HCT116 (cell line): ENCODE measurements around the gene ARHGEF10L. TPM values are rescaled to one million over a fixed set of nuclear protein-coding genes. Genes with fewer than 3 reads are reported as not detected.

Experiments used
- ATAC-seq: fragments of 200-7000 bp; cut with Tn5 transposase; 2 replicates; pipeline ENCODE4 v1.9.1; 2020; ENCODE audit warnings: mild to moderate bottlenecking, moderate library complexity
- BruUV-seq: library from RNA; stranded (reverse); fragments of 400-500 nt; replicated peaks from 2 replicates; lab custom pipeline; 2021; lab: Mats Ljungman, UMichigan
- CTCF ChIA-PET: fragments of 300-600 bp; sonication (Branson Sonifier 250); formaldehyde crosslinking; loops from one replicate; lab custom pipeline; 2021; ENCODE audit warnings: antibody characterized with exemption; lab: Charles Lee
- POLR2A ChIA-PET: fragments of 300-600, 350-600 bp; sonication (Branson Sonifier 250); formaldehyde crosslinking; loops from one replicate; lab custom pipeline; 2021; ENCODE audit warnings: antibody characterized with exemption; lab: Charles Lee
- RAD21 ChIA-PET, 2 experiments: fragments of 300-600 bp; sonication (Branson Sonifier 250); formaldehyde crosslinking; loops; one replicate each; lab custom pipeline; 2023; ENCODE audit warnings: low total read pairs in 2 of 2; ENCODE audit not compliant: uncharacterized antibody in 2 of 2, unreplicated experiment in 2 of 2, low non-redundant PET in 1 of 2; lab: Charles Lee
- DNase-seq: peaks from one replicate; pipeline ENCODE4 v3.0.0-alpha.2; 2010; ENCODE audit warnings: low read depth, low spot score
- H2AFZ ChIP-seq: fragments of 200-600 bp; shearing (Covaris generic), sonication (generic); 2 replicates; pipeline ENCODE4 v1.6.1; 2017; ENCODE audit warnings: low read depth, mixed run types, mixed read lengths, antibody characterized with exemption, low read length; ENCODE audit not compliant: poor library complexity, severe bottlenecking
- H3K27ac ChIP-seq: 2 replicates; pipeline ENCODE4 v1.5.1; 2012; ENCODE audit warnings: low read depth, low read length
- H3K27me3 ChIP-seq: fragments of 200-600 bp; sonication (generic); 2 replicates; pipeline ENCODE4 v1.6.1; 2016; ENCODE audit warnings: mixed run types, low read length, mixed read lengths; ENCODE audit not compliant: insufficient read depth
- H3K36me3 ChIP-seq, 2 experiments: fragments of 200-500 bp in 1 of 2; fragments of 200-600 bp in 1 of 2; sonication (Bioruptor generic) in 1 of 2; sonication (generic) in 1 of 2; 2 replicates each; pipeline versions ENCODE4 v1.5.1 to v1.6.1; 2014 to 2016; ENCODE audit warnings: low read length in 2 of 2, inconsistent platforms in 1 of 2, mixed read lengths in 1 of 2, mixed run types in 1 of 2; ENCODE audit not compliant: insufficient read depth in 2 of 2, control insufficient read depth in 1 of 2
- H3K4me1 ChIP-seq, 2 experiments: fragments of 200-600 bp in 1 of 2; sonication (generic) in 1 of 2; 2 replicates each; pipeline versions ENCODE4 v1.5.1 to v1.6.1; 2012 to 2017; ENCODE audit warnings: low read length in 2 of 2, inconsistent platforms in 1 of 2, mild to moderate bottlenecking in 1 of 2, mixed read lengths in 1 of 2, mixed run types in 1 of 2, moderate library complexity in 1 of 2; ENCODE audit not compliant: insufficient read depth in 2 of 2, control insufficient read depth in 1 of 2
- H3K4me2 ChIP-seq: fragments of 200-600 bp; sonication (generic); 2 replicates; pipeline ENCODE4 v1.6.1; 2017; ENCODE audit warnings: mixed run types, low read length, mixed read lengths
- H3K4me3 ChIP-seq, 2 experiments: fragments of 200-600 bp in 1 of 2; sonication (generic) in 1 of 2; replicated peaks in 1 of 2; 2 replicates each; pipeline ENCODE4 v1.5.1; 2011 to 2016; ENCODE audit warnings: low read length in 2 of 2, control low read depth in 1 of 2, low read depth in 1 of 2, mild to moderate bottlenecking in 1 of 2, mixed read lengths in 1 of 2, mixed run types in 1 of 2
- H3K79me2 ChIP-seq: fragments of 200-600 bp; sonication (generic); 2 replicates; pipeline ENCODE4 v1.6.1; 2017; ENCODE audit warnings: mild to moderate bottlenecking, mixed run types, low read length, moderate library complexity, mixed read lengths; ENCODE audit not compliant: insufficient read depth
- H3K9ac ChIP-seq: fragments of 200-600 bp; sonication (generic); 2 replicates; pipeline ENCODE4 v1.6.1; 2016; ENCODE audit warnings: low read length, mixed read lengths
- H3K9me2 ChIP-seq: fragments of 200-600 bp; sonication (generic), shearing (Covaris generic); 2 replicates; pipeline ENCODE4 v1.6.1; 2017; ENCODE audit warnings: mixed run types, mild to moderate bottlenecking, moderate library complexity; ENCODE audit not compliant: insufficient read depth
- H3K9me3 ChIP-seq, 2 experiments: fragments of 200-500 bp in 1 of 2; fragments of 200-600 bp in 1 of 2; sonication (Bioruptor generic) in 1 of 2; sonication (generic) in 1 of 2; 2 replicates each; pipeline ENCODE4 v1.6.1; 2014 to 2017; ENCODE audit warnings: low read length in 2 of 2, mixed read lengths in 2 of 2, inconsistent platforms in 1 of 2, low read depth in 1 of 2, mild to moderate bottlenecking in 1 of 2, mixed run types in 1 of 2, moderate library complexity in 1 of 2; ENCODE audit not compliant: control insufficient read depth in 1 of 2, insufficient read depth in 1 of 2
- H4K20me1 ChIP-seq: fragments of 200-600 bp; sonication (generic), shearing (Covaris generic); 2 replicates; pipeline ENCODE4 v1.6.1; 2017; ENCODE audit warnings: mixed run types, mild to moderate bottlenecking, moderate library complexity; ENCODE audit not compliant: insufficient read depth
- CEBPB ChIP-seq: IDR thresholded peaks from 2 replicates; pipeline ENCODE4 v1.6.1; 2012; ENCODE audit warnings: low read depth
- CTCF ChIP-seq, 3 experiments: fragments of 200-600 bp in 1 of 3; sonication (generic) in 1 of 3; IDR thresholded peaks in 2 of 3; conservative IDR thresholded peaks in 1 of 3; 2 replicates each; pipeline ENCODE4 v1.5.1; 2012 to 2017; ENCODE audit warnings: low read depth in 2 of 3, low read length in 2 of 3, antibody characterized with exemption in 1 of 3, borderline replicate concordance in 1 of 3, control low read depth in 1 of 3, mild to moderate bottlenecking in 1 of 3, mixed read lengths in 1 of 3, mixed run types in 1 of 3, moderate library complexity in 1 of 3; ENCODE audit not compliant: insufficient read depth in 1 of 3
- ELF1 ChIP-seq: IDR thresholded peaks from 2 replicates; pipeline ENCODE4 v1.6.1; 2012; ENCODE audit warnings: low read depth, borderline replicate concordance
- EZH2 ChIP-seq: fragments of 200-600 bp; sonication (generic); IDR thresholded peaks from 2 replicates; pipeline ENCODE4 v1.6.1; 2017; ENCODE audit warnings: antibody characterized with exemption, mixed run types
- EZH2phosphoT487 ChIP-seq: fragments of 200-600 bp; IDR thresholded peaks from 2 replicates; pipeline ENCODE4 v1.6.1; 2018; ENCODE audit warnings: antibody characterized with exemption, borderline replicate concordance
- MAX ChIP-seq: IDR thresholded peaks from 2 replicates; pipeline ENCODE4 v1.6.1; 2012
- POLR2AphosphoS5 ChIP-seq: IDR thresholded peaks from 2 replicates; pipeline ENCODE4 v1.6.1; 2011; ENCODE audit warnings: mild to moderate bottlenecking, low read depth, low read length, moderate library complexity
- RAD21 ChIP-seq: IDR thresholded peaks from 2 replicates; pipeline ENCODE4 v1.6.1; 2012; ENCODE audit warnings: low read depth, mild to moderate bottlenecking
- TCF7L2 ChIP-seq: IDR thresholded peaks from 2 replicates; pipeline ENCODE4 v1.7.0; 2011; ENCODE audit warnings: borderline replicate concordance, inconsistent platforms; ENCODE audit not compliant: insufficient read depth, insufficient read length; ENCODE audit errors: extremely low read depth
- YY1 ChIP-seq: IDR thresholded peaks from 2 replicates; pipeline ENCODE4 v1.6.1; 2011; ENCODE audit warnings: low read length, low read depth, moderate library complexity, mild to moderate bottlenecking; ENCODE audit not compliant: insufficient replicate concordance; ENCODE audit errors: extremely low read depth
- ZBTB33 ChIP-seq: IDR thresholded peaks from 2 replicates; pipeline ENCODE4 v1.6.1; 2011; ENCODE audit warnings: mild to moderate bottlenecking, low read length, moderate library complexity; ENCODE audit not compliant: insufficient replicate concordance; ENCODE audit errors: extremely low read depth
- ZFX ChIP-seq: fragments of 450-650 bp; IDR thresholded peaks from 2 replicates; pipeline ENCODE4 v1.6.1; 2017
- ZNF274 ChIP-seq: fragments of 200-500 bp; sonication (Bioruptor generic); IDR thresholded peaks from 2 replicates; pipeline ENCODE4 v1.6.1; 2014; ENCODE audit warnings: mild to moderate bottlenecking, low read depth, low read length, inconsistent platforms
- intact Hi-C: fragments of 100-400 bp; cut with micrococcal nuclease; formaldehyde crosslinking; loops from 2 replicates; pipeline ENCODE4 v1.10.0; 2022
- total RNA-seq: library from RNA; stranded (reverse); gene quantifications from one replicate; pipeline ENCODE4 v1.2.1, GENCODE V29; 2021; ENCODE audit not compliant: unreplicated experiment

Gene ARHGEF10L
- total RNA-seq, 1 experiment from 2014 or later, result 14.7 TPM

- peak overlapping the region; percentile 67; the same call in 1 of the 2 replicates for H3K4me2 ChIP-seq
- ChIA-PET RAD21 (no interaction called here), CTCF (no interaction called here), POLR2A (no interaction called here)
- TF ChIP-seq EZH2phosphoT487 (no peak), CTCF (IDR thresholded peaks at IDR 0.05 in 2 of 3, conservative IDR thresholded peaks at IDR 0.05 in 1 of 3; ENCODE audit: borderline replicate concordance in 1 of 3, insufficient read depth in 1 of 3, low read depth in 2 of 3, low read length in 2 of 3) (no peak), RAD21 (no peak), ZNF274 (no peak), ZBTB33 (no peak), ZFX (no peak), EZH2 (no peak), TCF7L2 (no peak), YY1 (no peak), CEBPB (no peak), ELF1 (no peak), MAX (no peak), POLR2AphosphoS5 (no peak)
- no peaks in the 10 kb centered on the region for H3K79me2 ChIP-seq
- BruUV-seq, result no TSS peak
- intact Hi-C loops, result no loop called here
- DNase-seq (no peak), ATAC-seq (no peak)
- H3K36me3 ChIP-seq, result no peaks in the 10 kb centered on the region
- H2AFZ ChIP-seq, result no peak overlapping the region
- H3K9me3 ChIP-seq, result no peaks in the 10 kb centered on the region
- H3K27ac ChIP-seq, result no peak overlapping the region
- no peaks in the 10 kb centered on the region for H4K20me1 ChIP-seq
- no peaks in the 10 kb centered on the region for H3K27me3 ChIP-seq
- no peaks in the 10 kb centered on the region for H3K9me2 ChIP-seq
- H3K4me1 ChIP-seq, result peaks cover 67 to 98% of the 10 kb centered on the region in 2 experiments
- no peak overlapping the region for H3K4me3 ChIP-seq
- peak overlapping the region; percentile 11; the same call in 1 of the 2 replicates for H3K9ac ChIP-seq
Measured at GRCh38 chr1:17527036-17527914, 12.2 kb upstream of the ARHGEF10L start.
